Vein endothelial cell (primary cell): ENCODE data around the gene SYDE2. TPM values are rescaled to one million over a fixed set of nuclear protein-coding genes. Genes with fewer than 3 reads are reported as not detected.

Experiments used
- small RNA-seq: library from RNA; depleted of rRNA; stranded (forward); fragments of <200 nt; gene quantifications from one replicate; pipeline ENCODE3, GENCODE V24; 2012
- total RNA-seq: library from RNA; depleted of rRNA; stranded (reverse); fragments of >200 nt; gene quantifications from 2 replicates; pipeline ENCODE4 v1.2.3, GENCODE V29; 2012

The SYDE2 gene
- total RNA-seq: 5.9 and 7.6 TPM in 2 replicates

GRCh38 chr1:85200463-85201339 lies at the start of gene SYDE2:
TSS of gene SYDE2 (minus strand) at chr1:85201016. CDS start at chr1:85200996, 20 bp downstream.

Small RNAs within 50 kb of the gene (small RNA-seq; reads per million reads assigned to genes)
- gene MIR4423: not detected

Other genes with a start within 250 kb of the SYDE2 start
- not detected in 2 replicates for gene MCOLN2, start 203.9 kb downstream of the SYDE2 start, total RNA-seq
- gene MCOLN3, start 152.5 kb downstream of the SYDE2 start, total RNA-seq: under 0.01 TPM in 1 of 2 replicates, not detected in the other
- 18.1 and 24.5 TPM in 2 replicates for gene C1orf52, start 58.6 kb upstream of the SYDE2 start, total RNA-seq
- gene BCL10, start 75.6 kb upstream of the SYDE2 start, total RNA-seq: 92.1 and 118 TPM in 2 replicates